ENCODE measurements around the gene PLK2. TPM values are rescaled to one million over a fixed set of nuclear protein-coding genes. Genes with fewer than 3 reads are reported as not detected.

PLK2 gene
- total and polyA plus RNA-seq, 2 experiments from 2014 or later, result 98.0 to 183 TPM

DNA sequence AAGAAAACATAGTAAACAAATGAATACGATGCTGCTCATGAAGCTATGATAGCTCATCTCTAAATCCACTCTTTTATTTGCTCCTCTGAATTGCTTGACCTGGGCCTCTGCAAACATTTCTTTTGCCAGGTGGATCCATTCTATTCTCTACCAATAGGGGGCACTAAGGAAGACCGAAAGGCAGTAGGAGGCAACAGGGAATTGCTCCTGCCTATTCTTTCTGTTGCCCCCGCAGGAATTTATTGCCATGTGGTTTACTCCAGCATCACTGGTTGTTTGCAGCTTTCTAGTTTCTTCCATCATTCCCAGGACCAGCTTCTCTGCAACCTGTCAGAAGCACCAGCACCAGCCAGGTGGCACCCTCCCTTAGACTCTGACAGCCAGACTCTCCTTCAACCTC is 36.6 kb upstream of the PLK2 start:
- Histone ChIP-seq H4K20me1 (ENCODE audit: insufficient read depth, poor library complexity, severe bottlenecking) (no peaks in the 10 kb centered on the region), H3K4me3 (no peak overlapping the region), H3K9me2 (replicated peaks; ENCODE audit: insufficient read depth) (no peaks in the 10 kb centered on the region), H3K27ac (no peak overlapping the region), H2AFZ (no peak overlapping the region), H3K27me3 (no peaks in the 10 kb centered on the region), H3K9me3 (ENCODE audit: low read depth) (no peaks in the 10 kb centered on the region), H3K36me3 (replicated peaks; ENCODE audit: insufficient read depth, low read depth) (no peaks in the 10 kb centered on the region), H3K4me1 (ENCODE audit: insufficient read depth) (no peaks in the 10 kb centered on the region), H3K79me2 (no peaks in the 10 kb centered on the region), H3K4me2 (no peak overlapping the region)
- DNase-seq (ENCODE audit: low spot score), result no peak
- 66% methylated on average over 3 of the region's 3 CpGs for WGBS (ENCODE audit: low lambda C conversion rate, missing lambda C conversion rate)
- TF ChIP-seq EZH2 (IDR thresholded peaks at IDR 0.05; ENCODE audit: borderline replicate concordance) (no peak), EZH2phosphoT487 (IDR thresholded peaks at IDR 0.05; ENCODE audit: low read depth, severe bottlenecking, unreplicated experiment) (no peak)
- TF ChIP-seq, protein P1, sequence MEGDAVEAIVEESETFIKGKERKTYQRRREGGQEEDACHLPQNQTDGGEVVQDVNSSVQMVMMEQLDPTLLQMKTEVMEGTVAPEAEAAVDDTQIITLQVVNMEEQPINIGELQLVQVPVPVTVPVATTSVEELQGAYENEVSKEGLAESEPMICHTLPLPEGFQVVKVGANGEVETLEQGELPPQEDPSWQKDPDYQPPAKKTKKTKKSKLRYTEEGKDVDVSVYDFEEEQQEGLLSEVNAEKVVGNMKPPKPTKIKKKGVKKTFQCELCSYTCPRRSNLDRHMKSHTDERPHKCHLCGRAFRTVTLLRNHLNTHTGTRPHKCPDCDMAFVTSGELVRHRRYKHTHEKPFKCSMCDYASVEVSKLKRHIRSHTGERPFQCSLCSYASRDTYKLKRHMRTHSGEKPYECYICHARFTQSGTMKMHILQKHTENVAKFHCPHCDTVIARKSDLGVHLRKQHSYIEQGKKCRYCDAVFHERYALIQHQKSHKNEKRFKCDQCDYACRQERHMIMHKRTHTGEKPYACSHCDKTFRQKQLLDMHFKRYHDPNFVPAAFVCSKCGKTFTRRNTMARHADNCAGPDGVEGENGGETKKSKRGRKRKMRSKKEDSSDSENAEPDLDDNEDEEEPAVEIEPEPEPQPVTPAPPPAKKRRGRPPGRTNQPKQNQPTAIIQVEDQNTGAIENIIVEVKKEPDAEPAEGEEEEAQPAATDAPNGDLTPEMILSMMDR (IDR thresholded peaks at IDR 0.05; ENCODE audit: poor library complexity), result peak; percentile 11

DNA sequence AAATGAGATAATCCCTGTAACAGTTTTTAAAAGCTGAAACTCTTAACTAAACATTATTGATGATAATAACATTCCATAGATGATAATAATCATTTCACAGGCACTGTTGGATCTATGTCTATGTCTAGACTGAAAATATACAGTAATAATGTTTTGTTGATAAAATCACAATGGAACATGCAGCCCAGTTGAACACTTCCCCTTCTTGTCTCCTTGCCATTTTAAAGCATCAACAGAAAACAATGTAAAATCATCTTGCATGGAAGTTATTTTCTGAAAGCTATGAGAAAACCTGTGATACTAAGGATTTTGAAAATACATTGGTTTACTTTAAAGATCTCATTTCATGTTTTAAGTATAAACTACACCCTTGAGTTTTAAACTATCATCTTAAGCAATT is 33.3 kb upstream of the PLK2 start:
- Histone ChIP-seq H3K27ac (no peak overlapping the region), H3K36me3 (replicated peaks; ENCODE audit: insufficient read depth, low read depth) (no peaks in the 10 kb centered on the region), H2AFZ (no peak overlapping the region), H3K4me1 (ENCODE audit: insufficient read depth) (no peaks in the 10 kb centered on the region), H3K9me3 (ENCODE audit: low read depth) (no peaks in the 10 kb centered on the region), H3K9me2 (replicated peaks; ENCODE audit: insufficient read depth) (no peaks in the 10 kb centered on the region), H3K4me3 (no peak overlapping the region), H3K27me3 (no peaks in the 10 kb centered on the region), H3K79me2 (no peaks in the 10 kb centered on the region), H3K4me2 (no peak overlapping the region), H4K20me1 (ENCODE audit: insufficient read depth, poor library complexity, severe bottlenecking) (no peaks in the 10 kb centered on the region)
- no peak for TF ChIP-seq EZH2phosphoT487 (IDR thresholded peaks at IDR 0.05; ENCODE audit: low read depth, severe bottlenecking, unreplicated experiment)
- TF ChIP-seq EZH2 (IDR thresholded peaks at IDR 0.05; ENCODE audit: borderline replicate concordance), result no peak
- TF ChIP-seq, protein P1 (IDR thresholded peaks at IDR 0.05; ENCODE audit: poor library complexity), result no peak
- no peak for DNase-seq (ENCODE audit: low spot score)

DNA sequence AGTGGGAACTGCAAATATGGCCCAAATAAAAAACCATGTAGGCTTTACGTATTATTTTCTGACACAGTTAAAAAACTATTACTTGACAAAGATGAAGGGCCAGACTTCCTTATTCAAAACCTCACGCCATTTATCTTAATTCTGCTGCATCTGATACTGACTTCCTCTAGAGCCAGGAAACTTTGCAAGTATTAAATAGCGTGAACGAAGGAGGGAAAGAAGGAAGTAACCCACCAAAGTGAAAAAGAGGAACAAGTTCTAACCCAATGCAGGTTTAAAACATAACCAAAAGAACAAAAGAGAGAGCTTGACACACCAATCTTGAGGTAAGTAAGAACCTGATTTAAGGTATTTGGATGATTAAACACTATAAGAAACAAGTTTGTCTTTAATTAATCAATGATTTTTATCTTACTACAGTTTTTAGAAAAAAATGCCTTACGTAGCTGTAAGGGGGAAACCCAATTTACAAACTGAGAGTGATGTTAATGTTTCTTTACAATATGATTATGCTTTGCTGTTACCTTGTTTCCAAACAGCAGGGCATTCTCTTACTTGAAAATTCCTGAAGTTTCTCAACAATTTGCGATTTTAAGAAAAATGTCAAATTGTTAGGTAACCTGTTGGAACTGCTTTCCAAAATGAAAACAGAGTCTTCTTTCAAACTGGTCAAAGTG is 31.5 kb upstream of the PLK2 start, which contains the start of gene GAPT:
GAPT (plus strand) TSS at position 220 of the 677 bp plus-strand sequence. CDS start 3,102 bp downstream, outside the sequence.
- Histone ChIP-seq H4K20me1 (ENCODE audit: insufficient read depth, poor library complexity, severe bottlenecking) (no peaks in the 10 kb centered on the region), H3K4me2 (no peak within 1 kb of the TSS), H3K27me3 (no peaks in the 10 kb centered on the region), H3K9me2 (replicated peaks; ENCODE audit: insufficient read depth) (no peaks in the 10 kb centered on the region), H3K4me1 (ENCODE audit: insufficient read depth) (no peaks in the 10 kb centered on the region), H3K79me2 (no peaks in the 10 kb centered on the region), H3K4me3 (no peak within 1 kb of the TSS), H3K9me3 (ENCODE audit: low read depth) (no peaks in the 10 kb centered on the region), H3K36me3 (replicated peaks; ENCODE audit: insufficient read depth, low read depth) (no peaks in the 10 kb centered on the region), H3K27ac (no peak within 1 kb of the TSS), H2AFZ (no peak within 1 kb of the TSS)
- no peak for TF ChIP-seq EZH2phosphoT487 (IDR thresholded peaks at IDR 0.05; ENCODE audit: low read depth, severe bottlenecking, unreplicated experiment)
- TF ChIP-seq EZH2 (IDR thresholded peaks at IDR 0.05; ENCODE audit: borderline replicate concordance), result no peak
- TF ChIP-seq, protein P1 (IDR thresholded peaks at IDR 0.05; ENCODE audit: poor library complexity), result no peak
- DNase-seq (ENCODE audit: low spot score), result no peak
- WGBS (ENCODE audit: low lambda C conversion rate, missing lambda C conversion rate), result 93% methylated on average over 6 of the region's 6 CpGs

Data from hepatocyte (in vitro differentiated cells).